Measurements from ENCODE around the gene GLIS1. TPM values are rescaled to one million over a fixed set of nuclear protein-coding genes. Genes with fewer than 3 reads are reported as not detected.

GLIS1 gene
- total and polyA plus RNA-seq, 8 donors: 0.06 to 0.26 (median 0.13) TPM; not detected in 4

GRCh38 chr1:53543130-53543777 is 195.7 kb downstream of the GLIS1 start:
- Histone ChIP-seq H3K9me3 (no peaks in the 10 kb centered on the region), H3K36me3 (no peaks in the 10 kb centered on the region), H3K4me3 (no peak overlapping the region), H3K27ac (no peak overlapping the region), H3K27me3 (no peaks in the 10 kb centered on the region), H3K4me1 (no peaks in the 10 kb centered on the region)
- 74 to 76% methylated on average over 14 of the region's 14 CpGs for WGBS, 2 donors
- FAIRE-seq (no peak), ATAC-seq (no peak), DNase-seq (peak in 2 of 6 donors; percentile 18 to 30)
- intact Hi-C loops (cut with DNase I): no loop called here
- TF ChIP-seq CTCF (IDR thresholded peaks at IDR 0.05): no peak

- no peak for TF ChIP-seq CTCF (IDR thresholded peaks at IDR 0.05)
- Histone ChIP-seq H3K36me3 (no peaks in the 10 kb centered on the region), H3K4me1 (no peaks in the 10 kb centered on the region), H3K27me3 (no peaks in the 10 kb centered on the region), H3K27ac (peak overlapping the region in 1 of 4 donors; percentile 57), H3K4me3 (no peak overlapping the region), H3K9me3 (no peaks in the 10 kb centered on the region)
- intact Hi-C loops (cut with DNase I): no loop called here
- FAIRE-seq: no peak
- 60 to 66% methylated on average over 5 of the region's 5 CpGs for WGBS, 2 donors
- peak in 3 of 6 donors; percentile 15 to 44 (median 35) for DNase-seq
- ATAC-seq: no peak
Observed at GRCh38 chr1:53542551-53542950, 196.4 kb downstream of the GLIS1 start.

- TF ChIP-seq CTCF (IDR thresholded peaks at IDR 0.05): no peak
- H3K27ac ChIP-seq: peak overlapping the region in 2 of 4 donors; percentile 48 to 71
- no peaks in the 10 kb centered on the region for H3K4me1 ChIP-seq
- DNase-seq: peak in 4 of 6 donors; percentile 22 to 50 (median 42)
- no peak for FAIRE-seq
- ATAC-seq: peak; percentile 61 to 76 (median 76)
- H3K4me3 ChIP-seq: no peak overlapping the region
- intact Hi-C loops (cut with DNase I): no loop called here
- H3K27me3 ChIP-seq: no peaks in the 10 kb centered on the region
- no peaks in the 10 kb centered on the region for H3K36me3 ChIP-seq
- WGBS, 2 donors: 56 to 62% methylated on average over 15 of the region's 15 CpGs
- no peaks in the 10 kb centered on the region for H3K9me3 ChIP-seq
Observed at GRCh38 chr1:53541761-53542550, 197.0 kb downstream of the GLIS1 start.

GRCh38 chr1:53541263-53541625 is 197.7 kb downstream of the GLIS1 start:
- ATAC-seq: no peak
- Histone ChIP-seq H3K27me3 (no peaks in the 10 kb centered on the region), H3K9me3 (no peaks in the 10 kb centered on the region), H3K4me3 (no peak overlapping the region), H3K4me1 (no peaks in the 10 kb centered on the region), H3K27ac (no peak overlapping the region), H3K36me3 (no peaks in the 10 kb centered on the region)
- TF ChIP-seq CTCF (IDR thresholded peaks at IDR 0.05): no peak
- WGBS, 2 donors: 89 to 97% methylated on average over 2 of the region's 2 CpGs
- intact Hi-C loops (cut with DNase I): no loop called here
- FAIRE-seq: no peak
- DNase-seq: peak in 3 of 6 donors; percentile 3 to 36 (median 20)
